Measurements from ENCODE around the gene SMYD5.

SMYD5 gene

DNA sequence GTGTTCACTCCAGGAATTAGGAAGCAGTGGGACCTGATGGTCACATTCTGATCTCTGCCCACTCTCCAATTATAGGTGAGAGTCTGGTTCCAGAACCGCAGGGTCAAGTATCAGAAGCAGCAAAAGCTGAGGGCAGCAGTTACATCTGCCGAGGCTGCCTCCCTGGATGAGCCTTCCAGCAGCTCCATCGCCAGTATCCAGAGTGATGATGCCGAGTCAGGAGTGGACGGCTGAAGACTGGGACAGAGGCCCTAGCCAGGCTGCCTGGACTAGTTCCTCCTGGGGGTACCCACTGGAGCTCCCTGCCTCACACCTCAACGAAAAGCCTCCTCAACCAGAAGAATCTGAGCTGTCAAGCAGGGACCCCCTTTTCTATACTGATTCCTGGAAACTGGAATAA lies 3.3 kb upstream of the SMYD5 start:
- Histone ChIP-seq H3K36me3 (ENCODE audit: insufficient read depth, low read length) (no peaks in the 10 kb centered on the region), H3K4me1 (ENCODE audit: control insufficient read depth, insufficient read depth, low read length) (peaks cover 16% of the 10 kb centered on the region), H3K27me3 (ENCODE audit: control insufficient read depth, insufficient read depth, low read length) (peaks cover 37% of the 10 kb centered on the region)

DNA sequence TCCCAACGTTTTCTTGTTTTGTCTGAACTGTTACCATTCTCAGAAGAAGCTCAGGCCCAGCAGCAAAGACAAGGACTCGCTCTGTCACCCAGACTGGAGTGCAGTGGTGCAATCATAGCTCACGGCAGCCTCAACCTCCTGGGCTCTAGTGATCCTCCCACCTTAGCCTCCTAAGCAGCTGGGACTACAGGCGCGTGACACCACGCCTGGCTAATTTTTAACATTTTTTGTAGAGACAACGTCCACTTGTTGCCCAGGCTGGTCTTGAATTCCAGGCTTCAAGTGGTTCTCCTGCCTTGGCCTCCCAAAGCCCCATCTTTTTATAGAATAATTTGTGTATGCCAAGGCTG lies 2.0 kb upstream of the SMYD5 start:
- no peak overlapping the region for H3K9ac ChIP-seq (ENCODE audit: low read depth, low read length)
- H3K9me3 ChIP-seq (replicated peaks; ENCODE audit: low read length): no peaks in the 10 kb centered on the region
- no peak overlapping the region for H3K4me3 ChIP-seq (ENCODE audit: low read length)
- H3K27me3 ChIP-seq (ENCODE audit: control insufficient read depth, insufficient read depth, low read length): peaks cover 26% of the 10 kb centered on the region
- no peak overlapping the region for H3K4me2 ChIP-seq (ENCODE audit: low read length)
- no peaks in the 10 kb centered on the region for H3K36me3 ChIP-seq (ENCODE audit: insufficient read depth, low read length)
- H3K4me1 ChIP-seq (ENCODE audit: control insufficient read depth, insufficient read depth, low read length): peaks cover 18% of the 10 kb centered on the region

More for the DNA sequence above, 3.3 kb upstream of the SMYD5 start:
- Histone ChIP-seq H3K4me3 (ENCODE audit: low read length) (no peak overlapping the region), H3K9me3 (replicated peaks; ENCODE audit: low read length) (no peaks in the 10 kb centered on the region), H3K9ac (ENCODE audit: low read depth, low read length) (no peak overlapping the region), H3K4me2 (ENCODE audit: low read length) (no peak overlapping the region)

DNA sequence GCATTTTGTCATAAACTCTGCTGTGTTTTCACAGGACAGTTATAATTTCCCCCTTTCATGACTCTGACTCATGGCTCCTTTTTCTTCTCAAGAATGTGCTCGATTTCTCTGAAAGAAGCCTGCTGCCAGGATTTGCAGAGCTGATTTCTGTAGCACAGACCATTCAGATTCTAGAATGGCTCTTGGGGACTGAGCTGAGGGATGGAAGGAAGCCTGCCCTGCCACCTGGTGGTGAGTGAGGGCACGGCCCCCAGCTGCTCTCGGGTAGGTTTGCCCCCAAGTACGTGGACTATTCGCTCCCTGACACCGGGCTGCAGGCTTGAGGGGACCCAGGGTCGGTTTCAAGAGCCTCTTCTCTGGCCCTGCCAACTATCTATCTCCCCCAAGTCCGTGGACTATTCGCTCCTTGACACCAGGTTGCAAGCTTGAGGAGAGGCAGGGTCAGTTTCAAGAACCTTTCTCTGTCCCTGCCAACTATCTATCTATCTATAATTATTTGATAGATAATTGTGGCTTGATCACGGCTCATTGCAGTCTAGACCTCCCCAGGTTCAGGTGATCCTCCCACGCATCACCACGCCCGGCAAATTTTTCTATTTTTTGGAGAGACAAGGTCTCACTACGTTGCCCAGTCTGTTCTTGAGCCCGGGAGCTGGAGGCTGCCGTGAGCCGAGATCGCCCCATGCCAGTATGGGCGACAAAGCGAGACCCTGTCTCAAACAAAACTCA lies 1.4 kb upstream of the SMYD5 start:
- no peaks in the 10 kb centered on the region for H3K9me3 ChIP-seq (replicated peaks; ENCODE audit: low read length)
- H3K9ac ChIP-seq (ENCODE audit: low read depth, low read length): no peak overlapping the region
- H3K36me3 ChIP-seq (ENCODE audit: insufficient read depth, low read length): no peaks in the 10 kb centered on the region
- H3K4me1 ChIP-seq (ENCODE audit: control insufficient read depth, insufficient read depth, low read length): peaks cover 19% of the 10 kb centered on the region
- no peak overlapping the region for H3K4me2 ChIP-seq (ENCODE audit: low read length)
- peaks cover 24% of the 10 kb centered on the region for H3K27me3 ChIP-seq (ENCODE audit: control insufficient read depth, insufficient read depth, low read length)
- H3K4me3 ChIP-seq (ENCODE audit: low read length): no peak overlapping the region

DNA sequence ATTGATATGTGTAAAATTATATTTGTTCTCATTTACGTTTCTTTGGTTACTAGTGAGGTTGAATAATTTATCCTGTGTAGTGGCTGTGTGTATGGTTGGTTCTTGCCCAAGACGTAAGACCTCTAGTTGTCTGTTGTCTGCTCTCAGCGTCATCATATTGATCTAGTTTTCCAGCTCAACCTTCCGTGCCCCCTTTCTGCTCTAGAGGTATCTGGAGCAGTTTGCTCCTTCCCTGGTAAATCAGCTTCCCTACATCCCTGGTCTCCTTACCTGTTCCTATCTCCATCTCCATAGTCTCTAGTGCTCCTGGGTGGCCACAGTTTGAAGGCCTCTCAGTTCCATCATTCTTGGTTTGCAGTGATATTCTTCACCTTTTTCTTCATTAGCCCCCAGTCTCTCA lies 1.2 kb downstream of the SMYD5 start:
- Histone ChIP-seq H3K27me3 (ENCODE audit: control insufficient read depth, insufficient read depth, low read length) (peaks cover 6% of the 10 kb centered on the region), H3K4me3 (ENCODE audit: low read length) (peak overlapping the region; percentile 88)

DNA sequence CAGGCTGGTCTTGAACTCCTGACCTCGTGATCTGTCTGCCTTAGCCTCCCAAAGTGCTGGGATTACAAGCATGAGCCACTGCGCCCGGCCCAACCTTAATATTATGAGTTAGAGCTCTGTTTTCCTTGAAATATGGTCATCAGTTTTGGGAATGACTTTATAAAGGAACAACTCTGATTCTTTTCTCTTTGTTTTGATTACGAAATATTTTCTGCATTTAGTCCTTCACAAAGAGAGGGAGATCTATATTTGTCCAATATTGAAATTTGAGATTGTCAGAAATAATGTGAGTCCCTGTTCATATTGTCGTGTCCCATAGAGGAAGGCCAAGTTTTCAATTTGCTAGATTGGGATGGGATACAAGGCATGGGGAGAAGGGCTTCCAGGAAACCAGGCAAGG lies 3.1 kb downstream of the SMYD5 start:
- Histone ChIP-seq H3K4me2 (ENCODE audit: low read length) (no peak overlapping the region), H3K9me3 (replicated peaks; ENCODE audit: low read length) (no peaks in the 10 kb centered on the region), H3K36me3 (ENCODE audit: insufficient read depth, low read length) (peaks cover 24% of the 10 kb centered on the region), H3K4me1 (ENCODE audit: control insufficient read depth, insufficient read depth, low read length) (peaks cover 29% of the 10 kb centered on the region), H3K4me3 (ENCODE audit: low read length) (no peak overlapping the region), H3K27me3 (ENCODE audit: control insufficient read depth, insufficient read depth, low read length) (no peaks in the 10 kb centered on the region), H3K9ac (ENCODE audit: low read depth, low read length) (no peak overlapping the region)

More for the DNA sequence above, 1.2 kb downstream of the SMYD5 start:
- Histone ChIP-seq H3K9ac (ENCODE audit: low read depth, low read length) (peak overlapping the region; percentile 92), H3K36me3 (ENCODE audit: insufficient read depth, low read length) (peaks cover 6% of the 10 kb centered on the region), H3K4me1 (ENCODE audit: control insufficient read depth, insufficient read depth, low read length) (peaks cover 32% of the 10 kb centered on the region), H3K4me2 (ENCODE audit: low read length) (peak overlapping the region; percentile 96), H3K9me3 (replicated peaks; ENCODE audit: low read length) (no peaks in the 10 kb centered on the region)

DNA sequence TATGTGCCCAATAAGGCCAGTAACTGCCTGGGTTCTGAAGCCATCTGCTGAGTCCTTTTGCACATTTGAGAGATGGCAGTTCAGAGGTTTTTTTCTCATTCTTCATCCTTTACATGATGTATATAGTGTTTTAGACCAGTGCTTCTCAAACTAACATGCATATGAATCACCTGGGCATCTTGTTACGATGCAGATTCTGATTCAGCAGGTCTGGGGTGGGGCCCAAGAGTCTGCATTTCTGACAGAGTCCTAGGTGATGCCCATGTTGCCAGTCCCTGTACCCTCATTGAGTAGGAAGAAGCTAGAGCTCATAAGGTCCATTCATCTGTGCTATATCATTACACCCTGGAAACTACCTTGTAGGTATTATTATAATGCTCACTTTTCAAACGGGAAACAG lies 3.8 kb downstream of the SMYD5 start:
- Histone ChIP-seq H3K36me3 (ENCODE audit: insufficient read depth, low read length) (peaks cover 30% of the 10 kb centered on the region), H3K4me2 (ENCODE audit: low read length) (peak overlapping the region; percentile 36), H3K4me3 (ENCODE audit: low read length) (no peak overlapping the region), H3K4me1 (ENCODE audit: control insufficient read depth, insufficient read depth, low read length) (peaks cover 27% of the 10 kb centered on the region), H3K27me3 (ENCODE audit: control insufficient read depth, insufficient read depth, low read length) (no peaks in the 10 kb centered on the region), H3K9me3 (replicated peaks; ENCODE audit: low read length) (no peaks in the 10 kb centered on the region), H3K9ac (ENCODE audit: low read depth, low read length) (no peak overlapping the region)

DNA sequence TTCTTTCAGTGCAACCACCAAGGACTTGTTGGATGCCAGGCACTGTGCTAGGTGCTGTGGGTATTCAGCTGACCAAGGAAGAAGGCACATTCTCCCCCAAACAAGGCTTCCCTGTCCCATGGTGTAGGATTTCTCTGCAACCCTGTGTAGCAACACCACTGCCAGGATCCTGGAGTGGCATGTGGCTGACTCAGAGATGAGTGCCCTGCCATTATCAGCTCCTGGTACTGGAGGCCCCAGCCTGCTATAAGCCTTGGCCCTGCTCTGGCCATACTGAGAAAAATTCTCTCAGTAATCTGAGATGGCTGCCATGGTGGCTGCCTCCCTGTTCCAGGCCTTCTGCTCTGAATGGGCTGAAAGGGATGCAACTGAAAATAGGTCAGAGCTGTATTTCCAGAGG lies 4.3 kb downstream of the SMYD5 start:
- Histone ChIP-seq H3K4me2 (ENCODE audit: low read length) (peak overlapping the region; percentile 36), H3K4me3 (ENCODE audit: low read length) (no peak overlapping the region), H3K36me3 (ENCODE audit: insufficient read depth, low read length) (peaks cover 34% of the 10 kb centered on the region), H3K9ac (ENCODE audit: low read depth, low read length) (no peak overlapping the region), H3K27me3 (ENCODE audit: control insufficient read depth, insufficient read depth, low read length) (no peaks in the 10 kb centered on the region), H3K4me1 (ENCODE audit: control insufficient read depth, insufficient read depth, low read length) (peaks cover 27% of the 10 kb centered on the region), H3K9me3 (replicated peaks; ENCODE audit: low read length) (no peaks in the 10 kb centered on the region)

DNA sequence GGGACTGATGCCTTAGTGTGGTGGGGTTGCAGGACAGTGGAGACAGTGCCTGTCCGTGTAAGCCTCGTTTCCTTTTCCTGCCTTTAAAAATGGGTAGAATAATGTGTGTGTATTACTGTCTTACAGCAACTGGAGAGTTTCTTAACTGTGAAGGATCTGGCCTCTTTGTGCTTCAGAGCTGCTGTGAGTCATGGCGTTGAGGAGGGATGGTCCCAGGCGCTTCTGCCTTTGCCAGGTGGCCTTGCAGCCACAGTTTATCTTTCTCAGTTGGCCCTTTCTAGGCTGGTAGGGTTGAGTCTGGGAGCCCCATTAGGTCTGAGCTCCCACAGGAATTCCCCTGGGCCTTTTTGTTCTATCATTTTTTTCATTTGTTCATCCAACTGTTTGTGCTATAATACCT lies 9.8 kb downstream of the SMYD5 start:
- H3K36me3 ChIP-seq (ENCODE audit: insufficient read depth, low read length): peaks cover 66% of the 10 kb centered on the region

DNA sequence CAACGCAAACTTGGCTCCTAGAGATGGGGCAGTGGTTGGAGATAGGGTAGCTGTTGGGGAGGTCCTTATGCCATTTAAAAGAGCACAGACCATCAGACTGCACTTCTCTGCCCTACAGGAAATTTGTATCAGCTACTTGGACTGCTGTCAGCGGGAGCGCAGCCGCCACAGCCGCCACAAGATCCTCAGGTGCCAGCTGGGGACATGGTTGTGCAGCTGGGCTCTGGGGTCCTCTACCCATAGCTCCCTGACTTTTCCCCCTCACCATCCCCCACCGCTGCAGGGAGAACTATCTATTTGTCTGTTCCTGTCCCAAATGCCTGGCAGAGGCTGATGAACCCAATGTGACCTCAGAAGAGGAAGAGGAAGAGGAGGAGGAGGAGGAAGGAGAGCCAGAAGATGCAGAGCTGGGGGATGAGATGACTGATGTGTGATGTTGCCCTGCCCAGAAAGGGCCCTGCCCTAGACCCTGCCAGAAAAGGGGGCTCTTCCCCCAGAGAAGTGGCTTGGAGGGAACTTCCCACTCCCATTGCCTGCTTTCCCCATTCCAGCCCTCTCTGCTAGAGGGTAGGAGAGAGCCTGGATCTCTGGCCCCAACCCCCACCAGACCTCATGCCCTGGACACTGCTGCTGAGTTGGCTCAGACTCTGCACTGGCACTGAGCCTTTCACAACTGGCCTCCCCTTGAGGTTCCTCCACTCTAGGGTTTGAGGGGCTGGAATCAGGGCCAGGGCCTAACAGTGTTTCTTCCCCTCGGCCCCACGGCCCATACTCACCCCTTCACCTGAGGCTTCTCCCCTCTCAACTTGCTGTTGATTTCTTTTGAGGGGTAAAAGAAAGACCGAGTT lies 11.7 kb downstream of the SMYD5 start:
- no peak overlapping the region for H3K4me3 ChIP-seq (ENCODE audit: low read length)
- peaks cover 62% of the 10 kb centered on the region for H3K36me3 ChIP-seq (ENCODE audit: insufficient read depth, low read length)
- H3K4me2 ChIP-seq (ENCODE audit: low read length): no peak overlapping the region
- no peaks in the 10 kb centered on the region for H3K9me3 ChIP-seq (replicated peaks; ENCODE audit: low read length)
- no peak overlapping the region for H3K9ac ChIP-seq (ENCODE audit: low read depth, low read length)
- no peaks in the 10 kb centered on the region for H3K27me3 ChIP-seq (ENCODE audit: control insufficient read depth, insufficient read depth, low read length)
- H3K4me1 ChIP-seq (ENCODE audit: control insufficient read depth, insufficient read depth, low read length): no peaks in the 10 kb centered on the region

More for the DNA sequence above, 9.8 kb downstream of the SMYD5 start:
- peaks cover 1% of the 10 kb centered on the region for H3K4me1 ChIP-seq (ENCODE audit: control insufficient read depth, insufficient read depth, low read length)
- H3K9ac ChIP-seq (ENCODE audit: low read depth, low read length): no peak overlapping the region
- no peak overlapping the region for H3K4me3 ChIP-seq (ENCODE audit: low read length)
- H3K9me3 ChIP-seq (replicated peaks; ENCODE audit: low read length): no peaks in the 10 kb centered on the region
- no peaks in the 10 kb centered on the region for H3K27me3 ChIP-seq (ENCODE audit: control insufficient read depth, insufficient read depth, low read length)
- H3K4me2 ChIP-seq (ENCODE audit: low read length): no peak overlapping the region

DNA sequence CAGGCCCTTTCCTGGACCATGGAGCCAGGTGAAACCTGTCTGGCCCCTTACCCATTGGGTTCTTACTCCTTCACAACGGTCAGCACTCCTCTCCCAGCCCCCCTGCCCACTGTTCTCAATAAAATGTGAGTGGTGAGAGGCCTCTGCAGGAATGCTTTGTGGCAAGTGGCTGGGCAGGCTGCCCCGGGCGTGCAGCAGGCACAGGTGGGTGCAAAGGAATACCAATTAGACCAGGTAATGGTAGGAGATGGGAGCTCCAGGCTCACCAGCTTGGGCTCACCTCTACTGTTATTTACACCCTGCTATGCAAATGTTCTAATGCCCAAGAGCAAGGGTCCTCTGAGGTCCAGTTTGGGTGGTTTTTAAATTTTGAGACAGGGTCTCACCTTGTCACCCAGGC lies 13.0 kb downstream of the SMYD5 start:
- Histone ChIP-seq H3K4me2 (ENCODE audit: low read length) (no peak overlapping the region), H3K4me3 (ENCODE audit: low read length) (no peak overlapping the region), H3K27me3 (ENCODE audit: control insufficient read depth, insufficient read depth, low read length) (no peaks in the 10 kb centered on the region), H3K9ac (ENCODE audit: low read depth, low read length) (no peak overlapping the region), H3K36me3 (ENCODE audit: insufficient read depth, low read length) (peaks cover 49% of the 10 kb centered on the region), H3K4me1 (ENCODE audit: control insufficient read depth, insufficient read depth, low read length) (no peaks in the 10 kb centered on the region), H3K9me3 (replicated peaks; ENCODE audit: low read length) (no peaks in the 10 kb centered on the region)

DNA sequence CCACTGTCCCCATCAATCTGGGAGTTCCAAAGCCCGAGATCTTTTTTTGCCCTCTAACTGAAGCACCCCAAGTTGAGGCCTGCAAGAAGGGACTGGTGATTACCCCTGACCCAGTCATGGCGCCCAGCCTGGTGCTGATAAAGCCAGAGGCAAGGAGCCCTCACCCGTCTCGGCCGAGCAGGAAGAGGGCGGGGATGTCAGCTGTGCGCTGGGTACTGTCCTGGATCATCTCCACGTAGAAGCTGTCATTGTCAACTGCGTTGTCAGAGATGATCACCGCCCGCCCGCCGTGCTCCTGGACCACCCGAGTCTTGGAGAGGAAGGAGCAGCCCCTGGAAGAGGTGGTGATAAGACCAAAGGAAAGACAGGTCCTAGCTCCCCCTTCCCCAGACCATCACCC lies 14.6 kb downstream of the SMYD5 start:
- H3K4me3 ChIP-seq (ENCODE audit: low read length): no peak overlapping the region
- H3K27me3 ChIP-seq (ENCODE audit: control insufficient read depth, insufficient read depth, low read length): no peaks in the 10 kb centered on the region
- H3K4me2 ChIP-seq (ENCODE audit: low read length): no peak overlapping the region
- H3K9me3 ChIP-seq (replicated peaks; ENCODE audit: low read length): no peaks in the 10 kb centered on the region
- H3K36me3 ChIP-seq (ENCODE audit: insufficient read depth, low read length): peaks cover 35% of the 10 kb centered on the region
- peaks cover 3% of the 10 kb centered on the region for H3K4me1 ChIP-seq (ENCODE audit: control insufficient read depth, insufficient read depth, low read length)
- no peak overlapping the region for H3K9ac ChIP-seq (ENCODE audit: low read depth, low read length)

Data from skeletal muscle satellite cell (primary cell).